Large intestine (tissue), 3 donors: Measurements from ENCODE around the gene SNAPC5. TPM values are rescaled to one million over a fixed set of nuclear protein-coding genes. Genes with fewer than 3 reads are reported as not detected.
"Not testable (repeated sequence)": the region's sequence is repeated elsewhere in the genome, so short reads cannot be mapped to it uniquely, and the experiment has no call there.

Experiments used
- DNase-seq, 2 donors: peaks; one replicate each; pipeline versions ENCODE4 v3.0.0 to v3.0.0-alpha.2; 2013
- H3K27ac ChIP-seq: one replicate; pipeline ENCODE4 v1.5.1; 2013; ENCODE audit warnings: low read length
- H3K27me3 ChIP-seq: 2 replicates; pipeline ENCODE4 v1.6.1; 2013; ENCODE audit warnings: low read length; ENCODE audit not compliant: control insufficient read depth, insufficient read depth
- H3K36me3 ChIP-seq: 2 replicates; pipeline ENCODE4 v1.6.1; 2013; ENCODE audit warnings: low read length; ENCODE audit not compliant: control insufficient read depth, insufficient read depth
- H3K4me1 ChIP-seq: one replicate; pipeline ENCODE4 v1.6.1; 2013; ENCODE audit warnings: low read length; ENCODE audit not compliant: control insufficient read depth, insufficient read depth
- H3K4me3 ChIP-seq: one replicate; pipeline ENCODE4 v1.5.1; 2013; ENCODE audit warnings: low read length
- H3K9me3 ChIP-seq: one replicate; pipeline ENCODE4 v1.6.1; 2013; ENCODE audit warnings: mild to moderate bottlenecking, low read depth, low read length, moderate library complexity; ENCODE audit not compliant: control insufficient read depth
- WGBS: methylation state at CpG from one replicate; pipeline ENCODE4 v1.1.5; 2013; ENCODE audit warnings: low lambda C conversion rate; ENCODE audit not compliant: insufficient coverage; 5-methylcytosine and 5-hydroxymethylcytosine counted together
- polyA plus RNA-seq: library from polyadenylated mRNA; unstranded; fragments of 120-200 nt; gene quantifications from one replicate; pipeline ENCODE4 v1.2.1, GENCODE V29; 2013

SNAPC5 gene
- polyA plus RNA-seq, 1 donor, result 29.7 TPM

GRCh38 chr15:66505818-66506217, 8.3 kb upstream of the SNAPC5 start:
- H3K27ac ChIP-seq, result no peak overlapping the region
- no peaks in the 10 kb centered on the region for H3K27me3 ChIP-seq
- peak overlapping the region; percentile 91 for H3K4me3 ChIP-seq
- DNase-seq, result no peak
- peaks cover 9% of the 10 kb centered on the region for H3K4me1 ChIP-seq
- H3K9me3 ChIP-seq, result no peaks in the 10 kb centered on the region
- WGBS, result 53% methylated on average over 3 of the region's 4 CpGs
- peaks cover 21% of the 10 kb centered on the region for H3K36me3 ChIP-seq

GRCh38 chr15:66505430-66505811, 7.9 kb upstream of the SNAPC5 start:
- Histone ChIP-seq H3K27me3 (no peaks in the 10 kb centered on the region), H3K4me1 (peaks cover 9% of the 10 kb centered on the region), H3K36me3 (peaks cover 25% of the 10 kb centered on the region), H3K9me3 (no peaks in the 10 kb centered on the region), H3K4me3 (peak overlapping the region; percentile 91), H3K27ac (peak overlapping the region; percentile 73)
- DNase-seq, result peak in 1 of 2 donors; percentile 33
- WGBS, result 0% methylated on average over 1 of the region's 13 CpGs

- no peaks in the 10 kb centered on the region for H3K9me3 ChIP-seq
- peaks cover 9% of the 10 kb centered on the region for H3K4me1 ChIP-seq
- H3K36me3 ChIP-seq, result peaks cover 31% of the 10 kb centered on the region
- H3K27ac ChIP-seq, result peak within 1 kb of the TSS; percentile 73
- DNase-seq, result peak; percentile 77 to 94
- peak within 1 kb of the TSS; percentile 91 for H3K4me3 ChIP-seq
- 8% methylated on average over 4 of the region's 46 CpGs for WGBS
- no peaks in the 10 kb centered on the region for H3K27me3 ChIP-seq
These were observed 7.2 kb upstream of the SNAPC5 start, which contains the start of the genes RPL4 and ZWILCH for GRCh38 chr15:66504563-66505429. Gene RPL4 (minus strand): TSS chr15:66504855. CDS start chr15:66504790, 65 bp downstream. Gene ZWILCH (plus strand): TSS chr15:66505326. CDS start chr15:66505339, 13 bp downstream.

GRCh38 chr15:66503780-66504562, 6.4 kb upstream of the SNAPC5 start:
- peaks cover 9% of the 10 kb centered on the region for H3K4me1 ChIP-seq
- H3K9me3 ChIP-seq, result no peaks in the 10 kb centered on the region
- 0% methylated on average over 3 of the region's 12 CpGs for WGBS
- peaks cover 36% of the 10 kb centered on the region for H3K36me3 ChIP-seq
- peak overlapping the region; percentile 91 for H3K4me3 ChIP-seq
- no peaks in the 10 kb centered on the region for H3K27me3 ChIP-seq
- DNase-seq, result peak in 1 of 2 donors; percentile 5
- peak overlapping the region; percentile 73 for H3K27ac ChIP-seq

GRCh38 chr15:66503041-66503648, 5.6 kb upstream of the SNAPC5 start:
- peaks cover 45% of the 10 kb centered on the region for H3K36me3 ChIP-seq
- H3K4me1 ChIP-seq, H3K9me3 ChIP-seq, H3K27me3 ChIP-seq: not testable (repeated sequence)
- no CpG with 5 or more reads among the region's 13 CpGs for WGBS
- peak in 1 of 2 donors; percentile 9 for DNase-seq
- peak overlapping the region; percentile 91 for H3K4me3 ChIP-seq
- peak overlapping the region; percentile 73 for H3K27ac ChIP-seq

- Histone ChIP-seq H3K36me3 (peaks cover 49% of the 10 kb centered on the region), H3K27ac (no peak overlapping the region), H3K9me3 (no peaks in the 10 kb centered on the region), H3K4me3 (peak overlapping the region; percentile 91), H3K27me3 (no peaks in the 10 kb centered on the region), H3K4me1 (peaks cover 9% of the 10 kb centered on the region)
- WGBS, result 100% methylated on average over 2 of the region's 10 CpGs
- DNase-seq, result no peak
These were observed 4.9 kb upstream of the SNAPC5 start for GRCh38 chr15:66502491-66502890.

GRCh38 chr15:66500346-66500745, 2.8 kb upstream of the SNAPC5 start:
- not testable (repeated sequence) for H3K27me3 ChIP-seq, H3K27ac ChIP-seq, H3K9me3 ChIP-seq, DNase-seq, H3K4me3 ChIP-seq
- peaks cover 23% of the 10 kb centered on the region for H3K4me1 ChIP-seq
- WGBS, result no CpG with 5 or more reads among the region's 7 CpGs
- H3K36me3 ChIP-seq, result peaks cover 50% of the 10 kb centered on the region

GRCh38 chr15:66498501-66499386, 1.2 kb upstream of the SNAPC5 start:
- peak in 1 of 2 donors; percentile 3 for DNase-seq
- Histone ChIP-seq H3K4me1 (peaks cover 23% of the 10 kb centered on the region), H3K27me3 (no peaks in the 10 kb centered on the region), H3K9me3 (no peaks in the 10 kb centered on the region), H3K36me3 (peaks cover 60% of the 10 kb centered on the region), H3K27ac (no peak overlapping the region), H3K4me3 (no peak overlapping the region)
- no CpG with 5 or more reads among the region's 3 CpGs for WGBS

- peaks cover 62% of the 10 kb centered on the region for H3K36me3 ChIP-seq
- peak overlapping the region; percentile 85 for H3K27ac ChIP-seq
- no peaks in the 10 kb centered on the region for H3K9me3 ChIP-seq
- peaks cover 14% of the 10 kb centered on the region for H3K4me1 ChIP-seq
- H3K27me3 ChIP-seq, result no peaks in the 10 kb centered on the region
- no CpG with 5 or more reads among the region's 17 CpGs for WGBS
- peak overlapping the region; percentile 90 for H3K4me3 ChIP-seq
- no peak for DNase-seq
These were observed 536 bp downstream of the SNAPC5 start for GRCh38 chr15:66496951-66497501.
